Stimulated activated CD8-positive, alpha-beta memory T cell treated with anti-CD3 and anti-CD28 coated beads, Interleukin-7, amount 100 ng/mL, for 1 hour (primary cell): ENCODE data around the gene ADCY6.

Experiments
- DNase-seq, 2 donors: peaks; one replicate each; pipeline ENCODE4 v3.0.0-alpha.2; 2020; ENCODE audit warnings: low read depth in 2 of 2

ADCY6 gene

DNA sequence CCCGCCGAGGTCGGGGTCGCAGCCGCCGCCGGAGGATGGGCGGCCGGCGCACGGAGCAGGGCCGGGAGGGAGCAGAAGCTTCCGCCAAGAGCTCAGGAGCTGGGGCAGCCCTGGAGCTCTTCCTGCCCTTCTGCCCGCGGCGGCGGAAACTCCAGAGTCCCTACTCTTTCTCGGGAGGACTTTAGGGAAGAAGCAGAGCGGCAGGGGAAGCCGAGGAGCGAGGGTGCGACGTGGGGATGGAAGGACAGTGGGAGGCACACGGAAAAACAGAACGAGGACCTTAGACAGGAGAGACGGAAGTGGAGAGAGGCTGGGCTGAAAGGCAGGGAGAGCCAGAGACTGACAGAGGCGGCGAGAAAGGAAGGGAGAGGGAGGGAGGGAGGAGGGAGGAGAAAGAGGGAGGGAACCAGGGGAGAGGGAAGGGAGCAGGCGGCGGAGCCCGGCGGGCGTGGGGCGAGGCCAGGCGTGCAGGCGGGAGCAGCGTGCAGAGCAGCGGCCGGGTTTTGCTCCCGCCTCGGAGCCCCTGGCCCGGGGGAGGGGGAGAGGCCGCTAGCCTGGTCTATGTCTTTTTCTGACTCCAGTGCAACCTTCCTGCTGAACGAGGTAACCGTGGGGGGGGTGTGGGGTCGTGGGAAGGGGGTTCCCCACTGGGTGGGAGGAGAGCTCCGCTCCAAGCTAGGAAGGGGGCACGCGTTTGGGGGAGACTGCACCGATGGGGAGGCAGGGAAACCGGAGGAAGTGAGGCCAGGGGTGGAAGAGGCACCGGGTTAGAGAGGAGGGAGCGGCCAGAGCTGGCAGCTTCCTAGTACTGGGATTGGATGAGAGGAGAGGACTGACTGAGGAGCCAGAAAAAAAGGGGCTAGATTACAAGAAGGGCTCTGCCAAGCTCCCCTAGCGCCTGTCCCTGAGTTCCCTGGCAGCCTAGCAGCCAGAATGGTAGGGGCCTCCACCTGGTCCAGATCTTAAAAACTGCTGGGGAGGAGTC lies 26.5 kb upstream of the ADCY6 start:
- no peak for DNase-seq

DNA sequence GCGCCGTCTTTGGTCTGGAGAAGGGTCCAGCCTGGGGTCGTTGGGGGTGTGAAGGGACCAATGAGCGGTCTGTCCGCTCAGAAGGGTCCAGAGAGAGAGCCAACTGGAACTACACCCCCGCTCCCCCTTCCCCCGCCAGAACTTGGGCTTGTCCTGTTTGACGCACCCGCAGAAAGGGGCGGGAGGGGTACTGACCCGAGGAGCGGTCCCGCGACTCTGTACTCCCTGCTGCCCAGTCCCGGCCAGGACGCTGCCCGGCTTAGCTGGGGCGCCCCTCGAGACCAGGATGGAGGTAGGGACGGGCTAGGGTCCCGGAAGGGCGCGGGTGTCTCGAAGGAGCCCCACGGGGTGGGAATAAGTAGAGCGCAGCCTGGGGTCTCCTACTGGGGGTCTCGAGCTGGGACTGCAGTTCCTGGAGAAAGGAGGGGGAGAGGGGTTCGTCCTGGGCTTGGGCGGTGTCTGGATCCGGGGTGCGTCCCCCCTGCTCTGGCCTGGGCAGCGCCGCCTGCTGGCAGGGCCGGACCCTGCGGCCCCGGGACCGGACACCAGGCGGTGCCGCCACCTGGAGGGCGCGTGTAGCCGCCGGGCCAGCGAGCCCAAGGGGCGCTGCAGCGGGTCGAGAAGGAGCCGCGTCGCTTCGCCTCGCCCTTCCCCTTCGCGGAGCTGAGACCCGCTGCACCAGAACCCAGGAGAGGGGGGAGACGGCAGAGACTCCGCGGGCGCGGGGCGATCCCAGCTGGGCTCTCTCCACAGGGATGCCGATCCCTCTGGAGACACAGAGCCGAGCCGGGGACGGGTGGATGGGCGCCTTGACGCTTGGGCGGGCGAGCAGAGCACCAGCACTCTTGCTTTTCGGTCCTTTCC lies 25.6 kb upstream of the ADCY6 start:
- peak; percentile 36 to 51 for DNase-seq

DNA sequence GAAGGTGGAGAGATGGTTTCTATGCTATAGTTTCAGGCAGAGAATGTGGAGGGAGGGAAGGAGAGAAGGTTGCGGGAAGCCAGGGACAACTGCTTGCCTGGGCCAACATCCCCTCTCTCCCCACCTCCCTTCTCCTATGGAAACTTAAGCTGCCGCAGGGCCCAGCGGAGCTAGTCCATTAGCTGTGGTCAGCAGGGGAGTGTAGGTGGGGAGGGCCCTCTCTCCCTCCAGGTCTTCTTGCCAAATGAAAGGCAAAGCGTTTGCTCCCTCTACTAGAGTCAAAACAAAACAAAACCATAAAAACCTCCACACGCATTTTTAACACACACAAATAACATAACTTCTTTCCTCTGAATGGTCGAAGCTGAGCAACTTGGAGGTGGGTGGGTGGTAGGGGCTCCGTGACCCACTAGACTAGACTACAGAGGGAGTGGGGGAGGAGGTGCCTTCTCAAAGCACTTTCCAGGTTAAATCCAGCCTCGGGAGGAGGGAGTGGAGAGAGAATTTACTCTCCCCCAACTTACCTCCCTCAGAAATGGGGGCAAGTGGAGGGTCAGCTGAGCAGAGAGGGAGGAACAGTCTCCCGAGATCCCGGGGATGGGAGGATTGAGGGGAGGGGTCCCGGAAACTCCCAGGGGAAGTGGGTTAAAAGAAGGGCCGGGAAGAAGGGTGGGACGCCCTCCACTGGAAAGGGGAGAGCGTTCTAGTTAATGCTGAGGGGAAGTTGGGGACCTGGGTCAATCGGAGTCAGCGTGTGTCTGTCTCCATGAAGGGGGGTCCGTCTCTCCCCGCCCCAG lies 24.8 kb upstream of the ADCY6 start:
- no peak for DNase-seq

DNA sequence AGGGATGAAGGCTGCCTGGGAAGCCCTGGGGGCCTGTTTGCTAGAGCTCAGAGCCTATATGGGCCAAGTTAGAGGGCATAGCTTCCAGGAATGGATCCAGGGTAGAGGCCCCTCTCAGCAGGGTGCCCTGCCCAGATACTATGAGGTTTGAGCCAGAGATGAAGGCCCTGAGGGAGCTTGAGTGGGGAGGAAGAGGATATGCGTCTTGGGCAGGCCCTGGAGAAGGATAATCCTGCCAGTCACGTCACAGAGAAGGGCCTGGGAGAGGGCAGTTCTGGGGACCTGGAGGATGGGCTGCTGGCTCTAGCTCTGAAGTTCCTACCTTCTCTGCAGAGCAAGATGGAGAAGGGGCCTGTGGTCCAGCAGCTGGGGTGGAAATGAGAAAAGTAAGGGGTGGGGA lies 23.5 kb upstream of the ADCY6 start:
- DNase-seq, result no peak

DNA sequence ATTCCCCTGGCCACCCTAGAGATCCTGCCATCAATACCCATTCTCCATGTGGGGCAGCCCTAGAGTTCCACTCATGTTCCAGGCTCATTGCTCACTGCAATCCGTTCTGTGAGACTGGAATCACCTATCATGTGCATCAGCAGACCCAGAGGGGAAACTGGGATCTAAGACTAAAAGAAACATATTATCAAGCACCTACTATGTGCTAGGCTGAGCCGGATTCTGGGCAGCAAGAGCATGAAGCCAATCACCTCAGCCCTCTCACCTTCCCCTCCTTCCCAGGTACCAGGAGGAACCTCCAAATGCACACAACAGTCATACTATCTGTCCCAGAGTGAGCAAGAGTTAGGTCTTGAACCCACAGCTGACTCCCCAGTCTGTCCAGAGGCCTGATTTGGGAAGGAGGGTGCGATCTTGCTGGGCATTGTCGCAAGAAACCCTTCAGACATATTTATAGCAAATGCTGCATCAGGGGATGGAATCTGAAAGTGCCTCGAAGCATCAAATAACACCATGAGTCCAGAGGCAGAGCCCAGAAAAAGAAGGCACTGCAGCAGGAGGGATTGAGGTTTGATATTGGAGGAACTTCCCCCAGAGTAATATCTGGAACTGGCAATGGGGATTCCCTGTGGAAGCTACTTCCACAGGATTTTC lies 22.7 kb upstream of the ADCY6 start:
- no peak for DNase-seq

DNA sequence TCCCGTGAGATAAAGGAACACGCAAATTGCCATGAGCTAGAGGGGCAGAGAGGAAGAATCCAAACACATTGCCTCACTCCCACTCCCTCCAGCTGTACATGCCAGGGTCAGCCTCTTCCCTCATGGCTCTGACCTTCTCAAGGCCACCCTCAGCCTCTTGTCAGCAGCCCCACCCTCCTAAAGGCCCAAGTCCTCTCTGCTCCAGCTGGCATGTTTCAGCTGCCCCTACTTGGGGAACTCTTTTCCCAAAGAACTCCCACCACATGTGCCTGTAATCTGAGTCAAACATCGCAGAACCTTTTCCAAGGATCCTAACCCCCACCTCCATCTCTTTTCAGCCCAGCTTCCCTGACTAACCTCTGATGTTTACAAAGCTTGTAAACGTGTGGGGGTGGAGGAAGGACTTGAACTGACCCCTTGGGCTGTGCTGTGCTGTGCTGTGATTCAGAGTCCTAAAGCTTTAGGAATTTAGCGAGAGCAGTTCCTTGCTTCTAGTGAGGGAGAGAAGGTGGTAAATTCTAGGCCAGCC lies 22.1 kb upstream of the ADCY6 start:
- DNase-seq, result no peak

DNA sequence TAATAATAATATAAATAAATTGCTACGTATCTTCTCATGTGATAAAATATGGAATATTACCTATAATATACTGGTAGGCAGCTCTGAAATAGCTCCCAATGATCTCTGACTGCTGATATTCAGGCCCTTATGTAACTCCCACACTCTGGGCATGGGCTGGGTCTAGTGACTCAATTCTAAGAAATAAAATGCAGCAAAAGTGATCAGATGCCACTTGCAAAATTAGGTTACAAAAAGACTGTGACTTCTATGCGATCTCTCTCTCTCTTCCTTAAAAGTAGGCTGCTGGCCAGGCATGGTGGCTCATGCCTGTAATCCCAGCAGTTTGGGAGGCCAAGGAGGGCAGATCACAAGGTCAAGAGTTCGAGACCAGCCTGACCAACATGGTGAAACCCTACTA lies 19.1 kb upstream of the ADCY6 start:
- DNase-seq, result no peak

DNA sequence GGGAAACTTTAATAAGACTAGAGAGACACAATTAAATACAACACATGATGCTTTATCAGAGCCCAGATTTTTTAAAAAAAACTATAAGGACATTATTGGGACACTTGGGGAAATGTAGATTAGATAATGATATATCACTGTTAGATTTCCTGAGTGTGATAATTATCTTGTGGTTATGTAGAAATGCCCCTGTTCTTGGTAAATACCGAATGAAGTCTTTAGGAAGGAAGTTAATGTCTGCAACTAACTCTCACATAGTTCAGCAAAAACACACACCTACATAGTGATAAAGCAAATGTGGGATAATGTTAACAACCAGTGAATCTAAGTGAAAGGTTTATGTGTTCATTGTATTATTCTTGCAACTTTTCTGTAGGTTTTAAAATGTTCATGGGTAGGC lies 14.8 kb upstream of the ADCY6 start:
- no peak for DNase-seq

DNA sequence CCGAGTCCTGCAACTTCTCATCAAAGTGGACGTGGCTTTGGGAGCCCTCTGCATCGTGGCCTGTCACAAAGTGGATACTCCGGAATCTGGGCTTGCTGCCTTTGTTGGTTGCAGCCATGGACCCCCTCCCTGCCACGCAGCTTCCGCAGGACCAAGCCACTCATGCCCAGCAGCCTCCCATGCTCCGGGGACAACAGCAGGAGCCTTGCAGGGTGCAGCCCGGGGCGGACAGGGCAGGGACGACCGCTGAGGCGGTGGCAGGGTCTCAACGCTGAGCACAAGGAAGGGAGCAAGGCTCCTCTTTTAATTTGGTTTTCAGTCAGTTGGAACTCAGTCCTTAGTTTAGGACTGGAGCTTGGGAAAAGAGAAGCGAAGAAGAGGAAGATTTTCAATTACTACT lies 12.1 kb upstream of the ADCY6 start:
- DNase-seq, result no peak

DNA sequence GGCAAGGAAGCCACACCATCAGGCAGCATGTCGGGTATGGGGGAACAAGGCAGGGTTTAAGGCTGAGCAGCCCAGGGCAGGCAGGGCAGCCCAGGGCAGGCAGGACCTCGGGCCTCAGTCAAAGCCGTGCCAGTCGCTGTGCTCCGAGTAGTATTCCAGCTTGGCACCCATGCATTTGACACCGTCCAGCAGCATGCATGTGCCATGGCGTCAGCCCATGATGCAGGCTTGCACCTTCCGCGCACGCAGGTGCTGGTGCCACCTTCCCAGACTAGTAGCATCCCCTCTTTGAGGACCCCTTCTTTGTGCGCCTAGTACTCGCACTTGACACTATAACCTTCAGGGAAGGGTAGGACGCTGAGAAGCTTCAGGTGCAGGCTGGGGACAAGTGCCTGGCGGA lies 11.6 kb upstream of the ADCY6 start:
- no peak for DNase-seq

DNA sequence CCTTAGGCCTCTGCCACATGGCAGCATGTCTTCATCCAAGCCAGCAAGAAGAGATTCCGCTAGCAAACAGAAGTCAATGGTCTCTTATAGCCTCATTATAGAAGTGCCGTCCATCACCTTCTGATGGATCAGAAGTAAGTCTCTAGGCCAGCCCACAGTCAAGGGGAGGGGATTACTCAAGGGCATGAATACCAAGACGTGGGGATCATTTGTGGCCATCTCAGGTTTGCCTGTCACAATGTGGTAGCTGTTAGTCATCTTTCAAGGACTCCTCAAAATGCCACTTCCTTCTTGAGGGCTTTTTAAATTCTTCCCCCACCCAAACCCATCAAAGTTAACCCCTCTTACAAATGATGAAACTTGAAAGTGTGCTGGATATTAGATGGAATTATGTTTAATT lies 8.1 kb upstream of the ADCY6 start:
- DNase-seq, result no peak

DNA sequence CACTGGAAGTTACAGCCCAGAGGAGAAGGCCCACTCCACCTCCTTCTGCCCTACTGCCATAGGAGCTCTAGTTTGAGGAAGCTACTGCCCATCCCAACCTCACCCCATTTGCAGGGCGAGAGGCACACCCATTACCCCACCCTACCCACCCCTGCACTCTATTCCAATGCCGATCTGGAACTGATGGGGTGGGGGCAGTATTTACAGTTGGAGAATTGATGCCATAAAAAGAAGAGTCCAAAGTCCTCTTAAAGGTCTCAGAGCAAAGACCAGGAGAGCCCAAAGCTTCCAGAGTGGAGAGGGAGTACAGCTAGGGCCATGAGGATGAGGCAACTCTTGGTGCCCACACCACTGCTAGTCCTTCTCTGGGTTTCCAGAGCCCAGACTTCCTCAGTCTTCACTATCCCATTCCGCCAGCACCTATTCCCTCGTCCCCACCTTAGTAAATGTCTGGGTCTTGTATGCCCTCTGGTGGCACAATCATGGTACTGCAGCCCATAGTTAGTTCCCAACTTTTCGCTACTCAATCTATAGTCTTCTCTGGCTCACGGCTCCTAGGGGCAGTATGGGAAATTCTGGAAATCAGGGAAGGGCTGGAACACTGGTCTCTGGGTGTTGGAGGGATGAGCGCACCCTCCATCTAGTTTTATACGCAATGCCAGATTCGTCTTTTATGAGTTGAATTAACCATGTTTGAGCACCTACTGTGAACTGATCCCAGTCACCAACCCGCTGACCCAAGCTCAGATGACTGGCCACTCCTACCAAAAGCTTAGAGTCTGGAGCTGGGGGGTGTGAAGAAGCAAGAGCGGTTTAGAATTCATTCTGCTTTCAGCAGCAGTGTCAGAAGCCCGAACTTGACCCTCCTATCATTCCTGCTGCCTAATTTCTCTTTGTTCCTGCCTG lies 6.9 kb upstream of the ADCY6 start:
- peak; percentile 18 to 27 for DNase-seq

DNA sequence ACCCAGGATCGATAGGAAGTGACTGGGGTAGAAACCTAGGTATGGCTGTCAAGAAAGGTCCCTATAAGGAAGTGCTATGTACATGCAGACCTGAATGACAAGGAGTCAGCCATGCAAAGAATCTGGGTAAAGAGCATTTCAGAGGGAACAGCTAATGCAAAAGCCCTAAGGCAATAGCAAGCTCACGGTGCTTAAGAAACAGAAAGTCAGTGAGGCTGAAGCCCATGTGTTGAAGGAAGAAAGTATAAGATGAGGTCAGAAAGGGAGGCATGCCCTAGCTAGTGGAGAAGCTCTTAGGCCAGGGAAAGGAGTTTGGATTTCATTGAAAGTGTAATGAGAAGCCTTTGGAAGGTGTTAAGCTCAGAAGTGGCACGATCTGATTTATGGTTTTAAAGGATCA lies 6.0 kb upstream of the ADCY6 start:
- no peak for DNase-seq

DNA sequence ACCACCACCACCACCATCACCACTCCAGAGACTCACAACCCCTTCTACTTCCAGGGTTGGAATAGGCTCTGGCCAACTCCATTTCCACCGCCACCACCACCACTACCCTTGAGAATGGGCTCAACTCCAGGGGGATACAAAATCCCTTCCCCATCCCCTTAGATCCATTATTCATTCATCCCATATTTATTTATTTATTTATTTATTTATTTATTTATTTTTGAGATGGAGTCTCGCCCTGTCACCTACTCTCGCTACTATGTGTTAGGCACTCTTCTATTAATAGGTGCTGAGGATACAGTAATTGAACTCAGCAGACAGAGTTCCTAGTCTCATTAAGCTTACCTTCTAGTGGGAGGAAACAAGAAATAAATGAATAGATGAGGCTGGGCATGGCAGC lies 4.8 kb upstream of the ADCY6 start:
- no peak for DNase-seq

DNA sequence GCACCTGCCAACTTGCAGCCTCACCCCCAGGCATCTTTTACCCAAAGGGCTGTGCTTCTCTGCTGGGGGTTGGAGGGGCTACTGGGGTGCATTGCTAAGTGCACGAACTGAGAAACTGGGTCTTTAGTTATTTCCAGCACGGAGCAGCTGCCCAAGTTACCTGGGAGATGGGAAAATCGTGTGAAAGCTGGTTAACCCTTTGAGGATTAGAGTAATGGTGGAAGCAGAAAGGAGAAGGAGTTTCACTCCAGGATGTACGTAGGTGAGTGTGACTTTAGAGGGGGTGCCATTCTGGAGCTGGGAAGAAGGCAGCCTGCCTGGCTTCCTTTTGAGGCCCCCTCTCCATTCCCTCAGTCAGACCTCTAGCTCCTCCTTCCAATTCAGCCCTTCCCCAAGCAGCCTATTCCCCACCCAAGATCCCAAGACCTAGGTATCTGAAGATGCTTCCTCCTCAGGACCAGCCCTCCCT lies 1.0 kb upstream of the ADCY6 start:
- DNase-seq, result no peak

DNA sequence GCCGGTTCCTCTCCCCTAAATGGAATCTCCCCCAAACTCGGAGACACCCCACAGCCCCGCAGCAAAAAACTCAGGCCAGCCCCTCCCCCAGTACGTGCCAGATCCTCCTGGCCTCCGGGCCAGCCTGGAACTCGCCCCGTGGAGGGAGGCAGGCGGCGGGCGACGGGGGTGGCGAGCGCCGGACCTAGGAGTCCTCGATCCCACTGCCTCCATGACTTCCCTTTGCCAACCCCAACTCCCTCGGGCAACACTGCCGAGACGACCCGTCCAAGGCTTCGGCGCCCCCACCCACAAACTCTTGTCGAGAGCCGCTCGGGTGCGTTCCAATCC lies 400 bp downstream of the ADCY6 start:
- DNase-seq, result no peak

DNA sequence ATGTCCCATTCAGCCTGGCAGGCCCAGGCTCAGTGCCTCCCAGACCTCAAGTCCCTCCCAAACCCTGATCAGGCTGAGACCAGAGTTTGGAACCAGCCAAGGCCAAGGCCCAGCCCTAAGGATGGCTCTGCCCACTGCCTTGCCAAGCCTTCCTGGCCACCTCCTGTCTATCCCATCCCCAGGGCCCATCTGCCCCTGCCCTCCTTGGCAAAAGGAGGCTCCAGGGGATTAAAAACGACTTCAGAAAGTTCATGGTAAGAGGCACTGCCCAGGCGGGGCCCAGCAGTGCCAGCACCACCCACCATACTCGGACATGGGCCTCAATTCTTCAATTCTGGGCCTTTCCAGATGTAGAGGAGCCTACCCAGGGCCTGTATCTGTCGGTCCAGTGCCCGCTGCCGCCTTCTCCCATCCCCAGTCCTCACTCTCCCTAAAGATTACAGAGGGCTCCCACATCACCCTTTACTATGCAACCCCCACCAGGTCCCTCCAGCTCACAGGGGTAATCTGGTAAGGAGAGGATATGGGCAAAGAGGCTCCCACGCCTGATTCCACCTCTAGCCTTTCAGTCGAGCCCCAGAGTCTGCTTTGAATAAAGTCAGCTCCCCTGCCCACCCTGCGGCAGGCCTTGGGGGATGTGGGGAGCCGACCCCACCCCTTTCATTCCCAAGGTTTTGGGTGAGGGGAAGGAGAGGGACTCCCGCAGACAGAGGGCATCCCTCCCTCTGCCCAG lies 932 bp downstream of the ADCY6 start:
- no peak for DNase-seq

DNA sequence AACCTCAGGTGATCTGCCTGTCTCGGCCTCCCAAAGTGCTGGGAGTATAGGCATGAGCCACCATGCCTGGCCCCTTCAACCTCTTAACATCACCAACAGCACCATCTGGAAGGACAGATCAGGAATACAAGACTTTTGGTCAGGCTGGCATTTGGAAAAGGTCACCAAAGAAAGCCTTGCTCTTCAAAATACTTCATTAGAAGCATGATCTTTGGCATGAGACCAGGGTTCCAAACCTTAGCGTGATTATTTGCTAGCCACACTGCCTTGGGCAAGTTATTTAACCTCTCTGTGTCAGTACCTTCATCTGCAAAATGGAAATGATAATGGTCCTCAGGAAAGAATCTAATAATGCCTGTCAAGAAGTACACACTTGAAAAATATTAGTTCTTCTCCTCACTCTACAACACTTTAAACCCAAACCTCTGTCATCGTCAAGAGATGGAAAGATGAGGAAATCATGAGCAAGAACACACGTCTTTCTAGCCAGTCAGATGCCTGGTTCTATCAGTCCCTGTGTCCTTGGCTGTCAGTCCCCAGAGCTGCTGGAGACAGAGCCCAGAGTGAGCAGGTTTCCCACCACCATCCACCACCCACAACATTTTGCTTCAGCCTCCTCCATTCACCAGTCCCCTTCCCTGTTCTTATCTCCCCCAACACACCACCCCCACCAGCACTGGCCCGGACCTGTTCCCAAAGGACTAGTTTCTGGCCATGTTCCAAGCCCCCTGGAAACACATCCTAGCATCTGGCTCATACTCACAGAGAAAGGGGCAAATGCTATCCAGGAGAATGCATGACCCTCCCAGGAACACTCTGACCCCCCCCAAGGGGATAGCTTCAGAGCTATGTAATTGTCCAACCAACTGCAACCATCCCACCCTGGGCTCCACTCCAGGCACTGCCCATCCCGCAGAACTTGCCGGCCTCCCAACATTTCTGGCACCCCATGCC lies 2.0 kb downstream of the ADCY6 start:
- no peak for DNase-seq
